Mesenchymal stem cell (in vitro differentiated cells and primary cell): ENCODE measurements around the gene KLHL1. TPM values are rescaled to one million over a fixed set of nuclear protein-coding genes. Genes with fewer than 3 reads are reported as not detected.
"Not testable (repeated sequence)": the region's sequence is repeated elsewhere in the genome, so short reads cannot be mapped to it uniquely, and the experiment has no call there.

Experiments used
- DNase-seq: peaks from one replicate; pipeline ENCODE4 v3.0.0-alpha.2; 2013
- H2AFZ ChIP-seq: one replicate; pipeline ENCODE4 v1.6.1; 2013; ENCODE audit warnings: low read depth, mild to moderate bottlenecking, control low read depth, inconsistent platforms, low read length, moderate library complexity
- H2AK5ac ChIP-seq: 2 replicates; pipeline ENCODE4 v1.6.1; 2013; ENCODE audit warnings: low read length, moderate library complexity, mild to moderate bottlenecking, inconsistent platforms; ENCODE audit not compliant: severe bottlenecking
- H2BK120ac ChIP-seq: one replicate; pipeline ENCODE4 v1.6.1; 2013; ENCODE audit warnings: low read depth, mild to moderate bottlenecking, inconsistent platforms, low read length, moderate library complexity
- H2BK12ac ChIP-seq, 2 experiments: one replicate each; pipeline ENCODE4 v1.6.1; 2013; ENCODE audit warnings: inconsistent platforms in 2 of 2, low read length in 2 of 2, mild to moderate bottlenecking in 2 of 2, moderate library complexity in 2 of 2, control low read depth in 1 of 2
- H2BK15ac ChIP-seq: one replicate; pipeline ENCODE4 v1.6.1; 2013; ENCODE audit warnings: mild to moderate bottlenecking, low read depth, inconsistent platforms; ENCODE audit not compliant: poor library complexity, severe bottlenecking
- H2BK5ac ChIP-seq: 2 replicates; pipeline ENCODE4 v1.6.1; 2013; ENCODE audit warnings: low read depth, mild to moderate bottlenecking, low read length, control low read depth, inconsistent platforms; ENCODE audit not compliant: poor library complexity, severe bottlenecking
- H3K14ac ChIP-seq, 2 experiments: one replicate each; pipeline ENCODE4 v1.6.1; 2013; ENCODE audit warnings: inconsistent platforms in 2 of 2, low read length in 2 of 2, control low read depth in 1 of 2, mild to moderate bottlenecking in 1 of 2, moderate library complexity in 1 of 2
- H3K18ac ChIP-seq, 2 experiments: one replicate each; pipeline ENCODE4 v1.6.1; 2013; ENCODE audit warnings: inconsistent platforms in 2 of 2, low read length in 2 of 2, control low read depth in 1 of 2, low read depth in 1 of 2, mild to moderate bottlenecking in 1 of 2
- H3K23ac ChIP-seq, 2 experiments: one replicate each; pipeline ENCODE4 v1.6.1; 2013; ENCODE audit warnings: inconsistent platforms in 2 of 2, low read length in 2 of 2, mild to moderate bottlenecking in 2 of 2, moderate library complexity in 2 of 2, control low read depth in 1 of 2
- H3K27ac ChIP-seq: 2 replicates; pipeline ENCODE4 v1.5.1; 2013; ENCODE audit warnings: mild to moderate bottlenecking, moderate library complexity, low read length, control low read depth, inconsistent platforms; ENCODE audit not compliant: poor library complexity, severe bottlenecking
- H3K27me3 ChIP-seq, 2 experiments: 2 replicates each; pipeline versions ENCODE4 v1.6.1 to v1.7.0; 2013; ENCODE audit warnings: low read length in 2 of 2, mild to moderate bottlenecking in 2 of 2, moderate library complexity in 2 of 2, control low read depth in 1 of 2, inconsistent platforms in 1 of 2; ENCODE audit not compliant: control insufficient read depth in 1 of 2, insufficient read depth in 1 of 2
- H3K36me3 ChIP-seq, 2 experiments: 2 replicates each; pipeline versions ENCODE4 v1.6.1 to v1.7.0; 2013; ENCODE audit warnings: low read length in 2 of 2, control low read depth in 1 of 2, inconsistent platforms in 1 of 2, low read depth in 1 of 2, mild to moderate bottlenecking in 1 of 2; ENCODE audit not compliant: insufficient read depth in 2 of 2, control insufficient read depth in 1 of 2
- H3K4ac ChIP-seq, 2 experiments: one replicate each; pipeline ENCODE4 v1.6.1; 2013; ENCODE audit warnings: inconsistent platforms in 2 of 2, low read length in 2 of 2, mild to moderate bottlenecking in 2 of 2, moderate library complexity in 2 of 2, control low read depth in 1 of 2, low read depth in 1 of 2
- H3K4me1 ChIP-seq: 2 replicates; pipeline ENCODE4 v1.6.1; 2013; ENCODE audit warnings: low read depth, low read length, control low read depth; ENCODE audit not compliant: control insufficient read depth, insufficient read depth
- H3K4me2 ChIP-seq: 2 replicates; pipeline ENCODE4 v1.6.1; 2013; ENCODE audit warnings: low read length, mild to moderate bottlenecking, inconsistent platforms; ENCODE audit not compliant: poor library complexity, severe bottlenecking
- H3K4me3 ChIP-seq, 2 experiments: 2 replicates each; pipeline versions ENCODE4 v1.5.1 to v1.7.0; 2013; ENCODE audit warnings: low read length in 2 of 2, mild to moderate bottlenecking in 2 of 2, control low read depth in 1 of 2, low read depth in 1 of 2; ENCODE audit not compliant: insufficient read depth in 1 of 2
- H3K79me1 ChIP-seq: replicated peaks from 2 replicates; pipeline ENCODE4 v1.6.1; 2013; ENCODE audit warnings: mild to moderate bottlenecking, control low read depth, low read length, inconsistent platforms; ENCODE audit not compliant: poor library complexity, severe bottlenecking
- H3K9ac ChIP-seq: 2 replicates; pipeline ENCODE4 v1.7.0; 2013; ENCODE audit warnings: mild to moderate bottlenecking, low read length, moderate library complexity
- H3K9me3 ChIP-seq: 2 replicates; pipeline ENCODE4 v1.7.0; 2013; ENCODE audit warnings: mild to moderate bottlenecking, low read length; ENCODE audit not compliant: control insufficient read depth
- H4K8ac ChIP-seq: one replicate; pipeline ENCODE4 v1.6.1; 2013; ENCODE audit warnings: inconsistent platforms, mild to moderate bottlenecking, low read length, moderate library complexity
- H4K91ac ChIP-seq: one replicate; pipeline ENCODE4 v1.6.1; 2013; ENCODE audit warnings: mild to moderate bottlenecking, low read length, inconsistent platforms
- WGBS: methylation state at CpG from one replicate; pipeline ENCODE4 v1.1.7; 2013; ENCODE audit warnings: mixed read lengths; 5-methylcytosine and 5-hydroxymethylcytosine counted together
- polyA plus RNA-seq, 2 experiments: library from polyadenylated mRNA; stranded (reverse); fragments of 200-250 nt; gene quantifications; one replicate each; pipeline ENCODE4 v1.2.3, GENCODE V29; 2013

Gene KLHL1
- 0.08 TPM for polyA plus RNA-seq (2013, experiment 1 of 2)
- 0.11 TPM for polyA plus RNA-seq (2013, experiment 2 of 2)

- peaks cover 12% of the 10 kb centered on the region for H3K4me1 ChIP-seq
- WGBS: 81% methylated on average over 15 of the region's 18 CpGs
- H3K4me2 ChIP-seq: peak within 1 kb of the TSS; percentile 65
- no peak for DNase-seq
- H3K4me3 ChIP-seq: peak within 1 kb of the TSS in 1 of 2 experiments; percentile 49
- H2BK12ac ChIP-seq: peak within 1 kb of the TSS in 1 of 2 experiments; percentile 0
- H3K9ac ChIP-seq: no peak within 1 kb of the TSS
- peak within 1 kb of the TSS in 1 of 2 experiments; percentile 28 for H3K14ac ChIP-seq
- no peak within 1 kb of the TSS for H2BK5ac ChIP-seq
- no peak within 1 kb of the TSS for H4K91ac ChIP-seq
- H2BK15ac ChIP-seq: no peak within 1 kb of the TSS
- no peak within 1 kb of the TSS for H3K23ac ChIP-seq
- no peak within 1 kb of the TSS for H3K4ac ChIP-seq
- H3K36me3 ChIP-seq: no peaks in the 10 kb centered on the region
- H4K8ac ChIP-seq: no peak within 1 kb of the TSS
- H3K27me3 ChIP-seq: peaks cover 0 to 14% of the 10 kb centered on the region in 2 experiments
- no peak within 1 kb of the TSS for H2BK120ac ChIP-seq
- H3K27ac ChIP-seq: no peak within 1 kb of the TSS
- no peak within 1 kb of the TSS for H3K18ac ChIP-seq
- H3K9me3 ChIP-seq: no peaks in the 10 kb centered on the region
- H2AK5ac ChIP-seq: no peak within 1 kb of the TSS
- H2AFZ ChIP-seq: peak within 1 kb of the TSS; percentile 21
- no peaks in the 10 kb centered on the region for H3K79me1 ChIP-seq
These were observed at the start of gene KLHL1 for GRCh38 chr13:70108356-70109105. TSS of gene KLHL1 (minus strand) at chr13:70108452. CDS start at chr13:70107699, 753 bp downstream.

GRCh38 chr13:70142658-70143057 is 34.4 kb upstream of the KLHL1 start:
- not testable (repeated sequence) for H2BK12ac ChIP-seq, H3K27ac ChIP-seq, H3K23ac ChIP-seq, DNase-seq, H2BK15ac ChIP-seq, H3K27me3 ChIP-seq, H2BK120ac ChIP-seq, H3K79me1 ChIP-seq, H3K4me2 ChIP-seq, H4K8ac ChIP-seq, H4K91ac ChIP-seq, H3K9me3 ChIP-seq, H3K4ac ChIP-seq, H3K14ac ChIP-seq, H3K4me1 ChIP-seq, H3K36me3 ChIP-seq, H3K4me3 ChIP-seq, H3K18ac ChIP-seq, H2BK5ac ChIP-seq, H3K9ac ChIP-seq, H2AFZ ChIP-seq, H2AK5ac ChIP-seq
- 98% methylated on average over 12 of the region's 12 CpGs for WGBS

GRCh38 chr13:70128098-70128497 is 19.8 kb upstream of the KLHL1 start:
- H3K9ac ChIP-seq: no peak overlapping the region
- H3K36me3 ChIP-seq: no peaks in the 10 kb centered on the region

GRCh38 chr13:70125693-70126092 is 17.4 kb upstream of the KLHL1 start:
- no peak overlapping the region for H3K9ac ChIP-seq
- H2AK5ac ChIP-seq: no peak overlapping the region
- no peak overlapping the region for H2BK12ac ChIP-seq
- H2BK120ac ChIP-seq: no peak overlapping the region
- H2AFZ ChIP-seq: no peak overlapping the region
- DNase-seq: no peak
- no peak overlapping the region for H2BK15ac ChIP-seq
- H3K4me3 ChIP-seq: no peak overlapping the region
- H3K9me3 ChIP-seq: no peaks in the 10 kb centered on the region
- no peak overlapping the region for H3K27ac ChIP-seq
- no peak overlapping the region for H3K4ac ChIP-seq
- no peaks in the 10 kb centered on the region for H3K4me1 ChIP-seq
- H4K8ac ChIP-seq: peak overlapping the region; percentile 7
- no peak overlapping the region for H2BK5ac ChIP-seq
- no peak overlapping the region for H3K23ac ChIP-seq
- H3K79me1 ChIP-seq: no peaks in the 10 kb centered on the region
- no peak overlapping the region for H3K4me2 ChIP-seq
- H3K18ac ChIP-seq: peak overlapping the region in 1 of 2 experiments; percentile 54
- H3K14ac ChIP-seq: no peak overlapping the region
- H3K27me3 ChIP-seq: no peaks in the 10 kb centered on the region
- 93% methylated on average over 4 of the region's 5 CpGs for WGBS
- H3K36me3 ChIP-seq: no peaks in the 10 kb centered on the region
- H4K91ac ChIP-seq: no peak overlapping the region

More at GRCh38 chr13:70128098-70128497, 19.8 kb upstream of the KLHL1 start:
- no peak overlapping the region for H2AK5ac ChIP-seq
- no peaks in the 10 kb centered on the region for H3K79me1 ChIP-seq
- no peak overlapping the region for H3K23ac ChIP-seq
- WGBS: 100% methylated on average over 1 of the region's 2 CpGs
- H3K4me3 ChIP-seq: no peak overlapping the region
- H4K91ac ChIP-seq: no peak overlapping the region
- no peak overlapping the region for H3K14ac ChIP-seq
- H2AFZ ChIP-seq: no peak overlapping the region
- no peaks in the 10 kb centered on the region for H3K9me3 ChIP-seq
- H2BK5ac ChIP-seq: no peak overlapping the region
- no peak overlapping the region for H3K4me2 ChIP-seq
- no peak overlapping the region for H3K27ac ChIP-seq
- H4K8ac ChIP-seq: no peak overlapping the region
- no peaks in the 10 kb centered on the region for H3K27me3 ChIP-seq
- no peak overlapping the region for H2BK120ac ChIP-seq
- no peaks in the 10 kb centered on the region for H3K4me1 ChIP-seq
- H3K4ac ChIP-seq: no peak overlapping the region
- H2BK12ac ChIP-seq: no peak overlapping the region
- DNase-seq: no peak
- H3K18ac ChIP-seq: no peak overlapping the region
- no peak overlapping the region for H2BK15ac ChIP-seq
